Liver (tissue), 9 donors: ENCODE data around the gene FBXO39. TPM values are rescaled to one million over a fixed set of nuclear protein-coding genes. Genes with fewer than 3 reads are reported as not detected.
"Not testable (repeated sequence)": the region's sequence is repeated elsewhere in the genome, so short reads cannot be mapped to it uniquely, and the experiment has no call there.

ENCODE experiments used
- DNase-seq: peaks from one replicate; pipeline ENCODE4 v3.0.0-alpha.2; 2017; ENCODE audit warnings: low spot score
- H3K27ac ChIP-seq, 2 donors: one replicate each; pipeline ENCODE4 v1.7.0; 2013; ENCODE audit warnings: inconsistent platforms in 2 of 2, low read length in 2 of 2, control low read depth in 1 of 2, low read depth in 1 of 2, mild to moderate bottlenecking in 1 of 2
- H3K27me3 ChIP-seq, 4 donors: one replicate each; pipeline versions ENCODE4 v1.6.1 to v1.7.0; 2013; ENCODE audit warnings: low read length in 3 of 4, inconsistent platforms in 1 of 4, mild to moderate bottlenecking in 1 of 4, moderate library complexity in 1 of 4; ENCODE audit not compliant: control insufficient read depth in 4 of 4, insufficient read depth in 4 of 4
- H3K36me3 ChIP-seq, 4 donors: one replicate each; pipeline versions ENCODE4 v1.6.1 to v1.7.0; 2013; ENCODE audit warnings: low read length in 3 of 4, mild to moderate bottlenecking in 3 of 4, low read depth in 1 of 4, moderate library complexity in 1 of 4; ENCODE audit not compliant: control insufficient read depth in 4 of 4, insufficient read depth in 3 of 4
- H3K4me1 ChIP-seq, 4 donors: one replicate each; pipeline versions ENCODE4 v1.6.1 to v1.7.0; 2013; ENCODE audit warnings: low read length in 3 of 4, mild to moderate bottlenecking in 3 of 4, moderate library complexity in 1 of 4; ENCODE audit not compliant: control insufficient read depth in 4 of 4, insufficient read depth in 4 of 4
- H3K4me3 ChIP-seq, 3 donors: one replicate each; pipeline versions ENCODE4 v1.6.1 to v1.7.0; 2013; ENCODE audit warnings: low read length in 3 of 3, control low read depth in 1 of 3, low read depth in 1 of 3, mild to moderate bottlenecking in 1 of 3
- H3K9ac ChIP-seq, 2 donors: one replicate each; pipeline ENCODE4 v1.7.0; 2013; ENCODE audit warnings: low read length in 2 of 2, mild to moderate bottlenecking in 2 of 2, moderate library complexity in 2 of 2, control low read depth in 1 of 2, low read depth in 1 of 2
- H3K9me3 ChIP-seq, 4 donors: one replicate each; pipeline versions ENCODE4 v1.6.1 to v1.7.0; 2013; ENCODE audit warnings: low read length in 3 of 4; ENCODE audit not compliant: control insufficient read depth in 4 of 4
- FOXA1 ChIP-seq: IDR thresholded peaks from 2 replicates; pipeline ENCODE4 v1.6.1; 2016; ENCODE audit warnings: antibody characterized with exemption
- FOXA2 ChIP-seq: IDR thresholded peaks from 2 replicates; pipeline ENCODE4 v1.6.1; 2016; ENCODE audit warnings: antibody characterized with exemption
- GABPA ChIP-seq, 2 donors: IDR thresholded peaks in 1 of 2; conservative IDR thresholded peaks in 1 of 2; 2 replicates each; pipeline ENCODE4 v1.6.1; 2016; ENCODE audit warnings: antibody characterized with exemption in 2 of 2, mild to moderate bottlenecking in 1 of 2, moderate library complexity in 1 of 2
- HNF4A ChIP-seq, 2 donors: conservative IDR thresholded peaks; 2 replicates each; pipeline ENCODE4 v1.6.1; 2016; ENCODE audit warnings: antibody characterized with exemption in 2 of 2, mild to moderate bottlenecking in 2 of 2
- HNF4G ChIP-seq: IDR thresholded peaks from 2 replicates; pipeline ENCODE4 v1.6.1; 2016; ENCODE audit warnings: antibody characterized with exemption
- JUND ChIP-seq, 2 donors: IDR thresholded peaks; 2 replicates each; pipeline ENCODE4 v1.6.1; 2016; ENCODE audit warnings: antibody characterized with exemption in 2 of 2
- YY1 ChIP-seq: IDR thresholded peaks from 2 replicates; pipeline ENCODE4 v1.6.1; 2016; ENCODE audit warnings: antibody characterized with exemption, mild to moderate bottlenecking
- WGBS: extraction: QIAGEN DNeasy Blood & Tissue Kit; methylation state at CpG from one replicate; pipeline ENCODE4 v1.1.7; 2013; 5-methylcytosine and 5-hydroxymethylcytosine counted together
- polyA plus RNA-seq, 2 donors: library from polyadenylated mRNA; stranded (reverse) in 1 of 2; unstranded in 1 of 2; fragments of 200-250 nt in 1 of 2; fragments of >200 nt in 1 of 2; fragmentation: Nextera tagmentation in 1 of 2; extraction: Ambion mirVana in 1 of 2; gene quantifications; one replicate each; pipeline versions ENCODE4 v1.2.1 to v1.2.3, GENCODE V29; 2013 to 2015
- total RNA-seq, 2 donors: library from RNA; depleted of rRNA; stranded (reverse); fragments of >200 nt; gene quantifications; one replicate each; pipeline ENCODE4 v1.2.3, GENCODE V29; 2014
- TF ChIP-seq, protein P1 (sequence below): IDR thresholded peaks from 2 replicates; pipeline ENCODE4 v1.6.1; 2016; ENCODE audit warnings: antibody characterized with exemption, mild to moderate bottlenecking
- TF ChIP-seq, protein P2 (sequence below): IDR thresholded peaks from 2 replicates; pipeline ENCODE4 v1.6.1; 2016; ENCODE audit warnings: antibody characterized with exemption
- TF ChIP-seq, protein P3 (sequence below): fragments of 150-350 bp; IDR thresholded peaks from 2 replicates; pipeline ENCODE4 v1.5.1; 2017; ENCODE audit warnings: improper control_type of control experiment, low read depth, low read length; ENCODE audit not compliant: missing input control
- TF ChIP-seq, protein P4 (sequence below): IDR thresholded peaks from 2 replicates; pipeline ENCODE4 v1.6.1; 2016; ENCODE audit warnings: antibody characterized with exemption
- donor health status: healthy.
- donor health status: healthy.
- donor health status: healthy.
- donor health status: healthy.
- donor health status: healthy.

Gene FBXO39
- total and polyA plus RNA-seq, 4 donors: 0.05 to 0.67 (median 0.20) TPM

DNA sequence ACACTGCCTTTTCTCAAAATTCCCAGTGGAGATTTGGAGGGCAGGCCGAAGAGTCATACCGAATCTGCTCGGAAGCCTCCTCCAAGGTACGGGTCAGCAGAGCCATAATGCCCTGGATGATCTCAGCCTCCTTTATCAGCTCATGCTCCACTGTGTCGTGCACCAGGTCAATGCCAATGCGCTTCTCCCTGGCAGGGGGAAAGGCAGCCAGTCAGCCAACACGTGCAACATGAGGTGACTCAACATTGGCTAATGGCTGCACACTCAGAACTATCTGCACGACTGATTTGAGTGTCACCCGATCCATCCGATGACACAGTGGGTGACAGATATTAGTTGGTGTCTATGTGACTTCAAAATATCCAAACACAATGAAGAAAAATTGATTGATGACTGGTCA lies 39.8 kb downstream of the FBXO39 start:
- Histone ChIP-seq H3K27me3 (no peaks in the 10 kb centered on the region), H3K9ac (no peak overlapping the region), H3K36me3 (no peaks in the 10 kb centered on the region), H3K9me3 (no peaks in the 10 kb centered on the region), H3K27ac (no peak overlapping the region), H3K4me1 (no peaks in the 10 kb centered on the region), H3K4me3 (no peak overlapping the region)
- no peak for TF ChIP-seq JUND (IDR thresholded peaks at IDR 0.05)
- TF ChIP-seq, protein P1, sequence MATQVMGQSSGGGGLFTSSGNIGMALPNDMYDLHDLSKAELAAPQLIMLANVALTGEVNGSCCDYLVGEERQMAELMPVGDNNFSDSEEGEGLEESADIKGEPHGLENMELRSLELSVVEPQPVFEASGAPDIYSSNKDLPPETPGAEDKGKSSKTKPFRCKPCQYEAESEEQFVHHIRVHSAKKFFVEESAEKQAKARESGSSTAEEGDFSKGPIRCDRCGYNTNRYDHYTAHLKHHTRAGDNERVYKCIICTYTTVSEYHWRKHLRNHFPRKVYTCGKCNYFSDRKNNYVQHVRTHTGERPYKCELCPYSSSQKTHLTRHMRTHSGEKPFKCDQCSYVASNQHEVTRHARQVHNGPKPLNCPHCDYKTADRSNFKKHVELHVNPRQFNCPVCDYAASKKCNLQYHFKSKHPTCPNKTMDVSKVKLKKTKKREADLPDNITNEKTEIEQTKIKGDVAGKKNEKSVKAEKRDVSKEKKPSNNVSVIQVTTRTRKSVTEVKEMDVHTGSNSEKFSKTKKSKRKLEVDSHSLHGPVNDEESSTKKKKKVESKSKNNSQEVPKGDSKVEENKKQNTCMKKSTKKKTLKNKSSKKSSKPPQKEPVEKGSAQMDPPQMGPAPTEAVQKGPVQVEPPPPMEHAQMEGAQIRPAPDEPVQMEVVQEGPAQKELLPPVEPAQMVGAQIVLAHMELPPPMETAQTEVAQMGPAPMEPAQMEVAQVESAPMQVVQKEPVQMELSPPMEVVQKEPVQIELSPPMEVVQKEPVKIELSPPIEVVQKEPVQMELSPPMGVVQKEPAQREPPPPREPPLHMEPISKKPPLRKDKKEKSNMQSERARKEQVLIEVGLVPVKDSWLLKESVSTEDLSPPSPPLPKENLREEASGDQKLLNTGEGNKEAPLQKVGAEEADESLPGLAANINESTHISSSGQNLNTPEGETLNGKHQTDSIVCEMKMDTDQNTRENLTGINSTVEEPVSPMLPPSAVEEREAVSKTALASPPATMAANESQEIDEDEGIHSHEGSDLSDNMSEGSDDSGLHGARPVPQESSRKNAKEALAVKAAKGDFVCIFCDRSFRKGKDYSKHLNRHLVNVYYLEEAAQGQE: no peak
- TF ChIP-seq FOXA2: no peak
- TF ChIP-seq YY1: no peak
- TF ChIP-seq HNF4G: no peak
- TF ChIP-seq, protein P2, sequence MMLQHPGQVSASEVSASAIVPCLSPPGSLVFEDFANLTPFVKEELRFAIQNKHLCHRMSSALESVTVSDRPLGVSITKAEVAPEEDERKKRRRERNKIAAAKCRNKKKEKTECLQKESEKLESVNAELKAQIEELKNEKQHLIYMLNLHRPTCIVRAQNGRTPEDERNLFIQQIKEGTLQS: no peak
- TF ChIP-seq FOXA1: no peak
- TF ChIP-seq, protein P3, sequence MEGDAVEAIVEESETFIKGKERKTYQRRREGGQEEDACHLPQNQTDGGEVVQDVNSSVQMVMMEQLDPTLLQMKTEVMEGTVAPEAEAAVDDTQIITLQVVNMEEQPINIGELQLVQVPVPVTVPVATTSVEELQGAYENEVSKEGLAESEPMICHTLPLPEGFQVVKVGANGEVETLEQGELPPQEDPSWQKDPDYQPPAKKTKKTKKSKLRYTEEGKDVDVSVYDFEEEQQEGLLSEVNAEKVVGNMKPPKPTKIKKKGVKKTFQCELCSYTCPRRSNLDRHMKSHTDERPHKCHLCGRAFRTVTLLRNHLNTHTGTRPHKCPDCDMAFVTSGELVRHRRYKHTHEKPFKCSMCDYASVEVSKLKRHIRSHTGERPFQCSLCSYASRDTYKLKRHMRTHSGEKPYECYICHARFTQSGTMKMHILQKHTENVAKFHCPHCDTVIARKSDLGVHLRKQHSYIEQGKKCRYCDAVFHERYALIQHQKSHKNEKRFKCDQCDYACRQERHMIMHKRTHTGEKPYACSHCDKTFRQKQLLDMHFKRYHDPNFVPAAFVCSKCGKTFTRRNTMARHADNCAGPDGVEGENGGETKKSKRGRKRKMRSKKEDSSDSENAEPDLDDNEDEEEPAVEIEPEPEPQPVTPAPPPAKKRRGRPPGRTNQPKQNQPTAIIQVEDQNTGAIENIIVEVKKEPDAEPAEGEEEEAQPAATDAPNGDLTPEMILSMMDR: no peak
- TF ChIP-seq GABPA (IDR thresholded peaks at IDR 0.05 in 1 of 2, conservative IDR thresholded peaks at IDR 0.05 in 1 of 2): no peak
- TF ChIP-seq HNF4A (conservative IDR thresholded peaks at IDR 0.05): no peak
- TF ChIP-seq, protein P4, sequence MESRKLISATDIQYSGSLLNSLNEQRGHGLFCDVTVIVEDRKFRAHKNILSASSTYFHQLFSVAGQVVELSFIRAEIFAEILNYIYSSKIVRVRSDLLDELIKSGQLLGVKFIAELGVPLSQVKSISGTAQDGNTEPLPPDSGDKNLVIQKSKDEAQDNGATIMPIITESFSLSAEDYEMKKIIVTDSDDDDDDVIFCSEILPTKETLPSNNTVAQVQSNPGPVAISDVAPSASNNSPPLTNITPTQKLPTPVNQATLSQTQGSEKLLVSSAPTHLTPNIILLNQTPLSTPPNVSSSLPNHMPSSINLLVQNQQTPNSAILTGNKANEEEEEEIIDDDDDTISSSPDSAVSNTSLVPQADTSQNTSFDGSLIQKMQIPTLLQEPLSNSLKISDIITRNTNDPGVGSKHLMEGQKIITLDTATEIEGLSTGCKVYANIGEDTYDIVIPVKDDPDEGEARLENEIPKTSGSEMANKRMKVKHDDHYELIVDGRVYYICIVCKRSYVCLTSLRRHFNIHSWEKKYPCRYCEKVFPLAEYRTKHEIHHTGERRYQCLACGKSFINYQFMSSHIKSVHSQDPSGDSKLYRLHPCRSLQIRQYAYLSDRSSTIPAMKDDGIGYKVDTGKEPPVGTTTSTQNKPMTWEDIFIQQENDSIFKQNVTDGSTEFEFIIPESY: no peak
- 91% methylated on average over 10 of the region's 10 CpGs for WGBS
- no peak for DNase-seq

DNA sequence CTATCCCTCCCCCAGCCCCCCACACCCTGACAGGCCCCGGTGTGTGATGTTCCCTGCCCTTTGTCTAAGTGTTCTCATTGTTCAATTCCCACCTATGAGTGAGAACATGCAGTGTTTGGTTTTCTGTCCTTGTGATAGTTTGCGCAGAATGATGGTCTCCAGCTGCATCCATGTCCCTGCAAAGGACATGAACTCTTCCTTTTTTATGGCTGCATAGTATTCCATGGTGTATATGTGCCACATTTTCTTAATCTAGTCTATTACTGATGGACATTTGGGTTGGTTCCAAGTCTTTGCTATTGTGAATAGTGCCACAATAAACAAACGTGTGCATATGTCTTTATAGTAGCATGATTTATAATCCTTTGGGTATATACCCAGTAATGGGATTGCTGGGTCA lies 40.4 kb downstream of the FBXO39 start:
- not testable (repeated sequence) for H3K9me3 ChIP-seq, H3K36me3 ChIP-seq
- 83% methylated on average over 3 of the region's 3 CpGs for WGBS

More for the DNA sequence above, 40.4 kb downstream of the FBXO39 start:
- not testable (repeated sequence) for DNase-seq, H3K27me3 ChIP-seq, H3K9ac ChIP-seq, H3K27ac ChIP-seq, H3K4me3 ChIP-seq, H3K4me1 ChIP-seq
